ENCODE measurements around the gene PRKAR1B. TPM values are rescaled to one million over a fixed set of nuclear protein-coding genes. Genes with fewer than 3 reads are reported as not detected.

The PRKAR1B gene
- total RNA-seq, 1 donor from 2014 or later, result 80.7 TPM

GRCh38 chr7:508461-509170 is 218.5 kb downstream of the PRKAR1B start:
- no peak for FAIRE-seq
- DNase-seq (ENCODE audit: low spot score in 2 of 2), result no peak

- DNase-seq (ENCODE audit: low spot score in 2 of 2), result no peak
Observed at GRCh38 chr7:507623-508300, 219.3 kb downstream of the PRKAR1B start.

GRCh38 chr7:506921-507622 is 220.0 kb downstream of the PRKAR1B start:
- FAIRE-seq, result no peak
- no peak for DNase-seq (ENCODE audit: low spot score in 2 of 2)

More at GRCh38 chr7:507623-508300, 219.3 kb downstream of the PRKAR1B start:
- no peak for FAIRE-seq

- FAIRE-seq, result no peak
- DNase-seq (ENCODE audit: low spot score in 2 of 2), result no peak
Observed at GRCh38 chr7:506391-506831, 220.7 kb downstream of the PRKAR1B start.

- DNase-seq (ENCODE audit: low spot score in 2 of 2) (no peak), FAIRE-seq (no peak)
Observed at GRCh38 chr7:505171-505570, 221.9 kb downstream of the PRKAR1B start.

- DNase-seq (ENCODE audit: low spot score in 2 of 2) (no peak), FAIRE-seq (no peak)
Observed at GRCh38 chr7:504221-505111, 222.6 kb downstream of the PRKAR1B start.

GRCh38 chr7:503575-504111 is 223.4 kb downstream of the PRKAR1B start:
- no peak for DNase-seq (ENCODE audit: low spot score in 2 of 2)

GRCh38 chr7:502296-502695 is 224.8 kb downstream of the PRKAR1B start:
- DNase-seq (ENCODE audit: low spot score in 2 of 2) (no peak), FAIRE-seq (no peak)

More at GRCh38 chr7:503575-504111, 223.4 kb downstream of the PRKAR1B start:
- FAIRE-seq, result no peak

- FAIRE-seq (no peak), DNase-seq (ENCODE audit: low spot score in 2 of 2) (no peak)
Observed at GRCh38 chr7:501526-501925, 225.6 kb downstream of the PRKAR1B start.

GRCh38 chr7:500521-501420 is 226.3 kb downstream of the PRKAR1B start:
- DNase-seq (ENCODE audit: low spot score in 2 of 2) (no peak), FAIRE-seq (no peak)

- no peak for FAIRE-seq
Observed at GRCh38 chr7:499853-500485, 227.1 kb downstream of the PRKAR1B start.

More at GRCh38 chr7:499853-500485, 227.1 kb downstream of the PRKAR1B start:
- no peak for DNase-seq (ENCODE audit: low spot score in 2 of 2)

Other genes with a start within 250 kb of the PRKAR1B start
- 42.4 TPM for gene PDGFA, start 207.4 kb downstream of the PRKAR1B start, total RNA-seq
- gene DNAAF5, start 582 bp downstream of the PRKAR1B start, total RNA-seq, result 6.5 TPM
- gene SUN1, start 105.2 kb upstream of the PRKAR1B start, total RNA-seq, result 103 TPM
- gene GET4, start 149.3 kb upstream of the PRKAR1B start, total RNA-seq, result 20.8 TPM
- 33.8 TPM for gene ADAP1, start 227.4 kb upstream of the PRKAR1B start, total RNA-seq
- gene COX19, start 248.3 kb upstream of the PRKAR1B start, total RNA-seq, result 13.9 TPM